Measurements from ENCODE around the gene STAB1. TPM values are rescaled to one million over a fixed set of nuclear protein-coding genes. Genes with fewer than 3 reads are reported as not detected.

Gene STAB1
- total and polyA plus RNA-seq, 2 of the 13 experiments (the other 11 are each of a cell fraction or from before 2014, with no cell fraction given) = 0.09 to 0.34 TPM

DNA sequence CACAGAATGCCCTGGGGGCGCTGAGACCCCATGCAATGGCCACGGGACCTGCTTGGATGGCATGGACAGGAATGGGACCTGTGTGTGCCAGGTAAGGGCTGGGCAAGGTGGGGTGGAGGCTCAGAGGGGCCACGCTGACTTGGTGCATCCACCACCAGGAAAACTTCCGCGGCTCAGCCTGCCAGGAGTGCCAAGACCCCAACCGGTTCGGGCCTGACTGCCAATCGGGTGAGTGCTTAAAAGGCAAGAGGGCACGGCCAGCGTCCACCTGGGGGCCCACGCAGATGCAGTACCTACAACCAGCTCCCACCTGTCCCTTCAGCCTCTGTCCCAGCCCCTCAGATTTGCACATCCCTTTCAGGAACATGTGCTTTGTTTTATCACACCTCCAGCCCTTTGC, 6.9 kb downstream of the STAB1 start (continued):
- TF ChIP-seq TRAFD1 (CRISPR knock-in tag; IDR thresholded peaks at IDR 0.05; ENCODE audit: borderline replicate concordance) = no peak
- TF ChIP-seq ZNF749 (CRISPR knock-in tag; IDR thresholded peaks at IDR 0.05; ENCODE audit: borderline replicate concordance) = no peak
- TF ChIP-seq ARNT2 (CRISPR knock-in tag; IDR thresholded peaks at IDR 0.05; ENCODE audit: low read depth) = no peak
- no peak for TF ChIP-seq ADNP (CRISPR knock-in tag; IDR thresholded peaks at IDR 0.05)
- TF ChIP-seq HNRNPUL1 (IDR thresholded peaks at IDR 0.05; ENCODE audit: low read depth, low read length) = no peak

DNA sequence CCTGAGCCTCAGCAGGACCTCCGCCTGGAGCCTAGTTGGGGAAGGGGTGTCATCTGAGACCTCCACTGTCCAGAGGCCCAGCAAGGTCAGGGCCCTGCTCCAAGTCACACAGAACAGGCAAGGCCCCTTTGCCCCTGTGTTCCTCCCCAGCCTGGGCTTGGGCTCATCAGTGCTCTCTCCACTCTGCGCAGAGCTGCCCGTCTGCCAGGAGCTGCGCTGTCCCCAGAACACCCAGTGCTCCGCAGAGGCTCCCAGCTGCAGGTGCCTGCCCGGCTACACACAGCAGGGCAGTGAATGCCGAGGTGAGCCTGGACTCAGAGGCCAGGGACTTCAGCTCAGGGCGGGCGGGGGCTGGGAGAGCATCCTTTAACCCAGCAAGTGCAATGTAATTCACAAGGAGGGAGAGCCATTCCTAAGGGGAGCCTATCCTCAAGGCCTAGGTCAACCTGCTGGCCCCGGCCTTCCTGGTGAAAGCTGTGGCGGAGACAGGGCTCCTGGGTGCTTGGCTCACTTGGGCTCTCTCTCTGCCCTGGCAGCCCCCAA, 7.7 kb downstream of the STAB1 start:
- Histone ChIP-seq H3K36me3 (replicated peaks in 1 of 2; ENCODE audit: control insufficient read depth in 1 of 2, insufficient read depth in 2 of 2, low read length in 2 of 2) (no peaks in the 10 kb centered on the region), H3K27me3 (ENCODE audit: control insufficient read depth in 1 of 2, insufficient read depth in 2 of 2, low read length in 2 of 2) (peaks cover 15 to 61% of the 10 kb centered on the region in 2 experiments; a peak in 4 of 5 replicates), H2AFZ (ENCODE audit: low read length) (no peak overlapping the region), H3K79me2 (ENCODE audit: insufficient read depth, low read length) (no peaks in the 10 kb centered on the region), H3K4me2 (ENCODE audit: low read depth, low read length) (no peak overlapping the region), H3K9ac (ENCODE audit: insufficient read depth, low read depth, low read length) (no peak overlapping the region), H3K9me3 (ENCODE audit: low read length) (no peaks in the 10 kb centered on the region), H4K20me1 (ENCODE audit: insufficient read depth, low read length) (no peaks in the 10 kb centered on the region), H3K4me3 (replicated peaks in 1 of 3; ENCODE audit: insufficient read depth in 1 of 3, low read depth in 2 of 3, low read length in 3 of 3) (no peak overlapping the region), H3K4me1 (ENCODE audit: insufficient read depth, low read length) (peaks cover 19% of the 10 kb centered on the region), H3K27ac (ENCODE audit: extremely low read length, insufficient read depth, low read length) (no peak overlapping the region)
- 20% methylated on average over 1 of the region's 11 CpGs for WGBS (ENCODE audit: low lambda C conversion rate)
- peak; percentile 8; the same call in 2 of the 3 replicates for ATAC-seq
- in situ Hi-C loops (cut with HindIII; ENCODE audit: extremely low pct_ligation_motif_present, low pct_unique_long_range_greater_than_20kb) = no loop called here
- intact Hi-C loops (cut with micrococcal nuclease; ENCODE audit: unreplicated experiment) = no loop called here
- no peak for FAIRE-seq
- DNase-seq (ENCODE audit: low spot score) = no peak
- TF ChIP-seq SP2 (CRISPR knock-in tag; IDR thresholded peaks at IDR 0.05) = no peak
- no peak for TF ChIP-seq JUND (CRISPR knock-in tag; IDR thresholded peaks at IDR 0.05)
- no peak for TF ChIP-seq SAFB2 (CRISPR knock-in tag; IDR thresholded peaks at IDR 0.05; ENCODE audit: borderline replicate concordance, low read depth)
- TF ChIP-seq CBX2 (IDR thresholded peaks at IDR 0.05; ENCODE audit: low read depth, low read length) = no peak
- no peak for TF ChIP-seq CBX2 (CRISPR knock-in tag; IDR thresholded peaks at IDR 0.05; ENCODE audit: low read depth)
- no TSS peak for BruUV-seq (replicated peaks)
- ChIA-PET POLR2A (no interaction called here), CTCF (ENCODE audit: low intra/inter-chr PET ratio, low total read pairs) (no interaction called here)

All from HepG2 (cell line).